Measurements from ENCODE around the gene XPO5.

XPO5 gene

GRCh38 chr6:43509142-43509983 is 66.5 kb downstream of the XPO5 start:
- peak overlapping the region; percentile 88 for H3K4me2 ChIP-seq (ENCODE audit: low read length)
- DNase-seq: peak in 1 of 2 donors; percentile 39
- H3K9me3 ChIP-seq (ENCODE audit: insufficient read depth, low read depth, low read length): no peaks in the 10 kb centered on the region
- peak overlapping the region; percentile 10 for H2AFZ ChIP-seq (ENCODE audit: insufficient read depth, low read length, poor library complexity)
- no peak overlapping the region for H3K14ac ChIP-seq (ENCODE audit: low read length)
- no peaks in the 10 kb centered on the region for H3K79me2 ChIP-seq (ENCODE audit: control insufficient read depth, insufficient read depth, low read length, poor library complexity)
- no peak overlapping the region for H4K91ac ChIP-seq (ENCODE audit: low read depth, low read length)
- H3K79me1 ChIP-seq (ENCODE audit: low read length): peaks cover 2% of the 10 kb centered on the region
- WGBS (ENCODE audit: extremely low coverage, insufficient coverage, insufficient read length): no CpG with 5 or more reads among the region's 69 CpGs
- no peak overlapping the region for H2BK5ac ChIP-seq (ENCODE audit: low read depth, low read length, poor library complexity)
- peaks cover 20% of the 10 kb centered on the region for H3K27me3 ChIP-seq (ENCODE audit: insufficient read depth, low read length)
- H2AK5ac ChIP-seq (ENCODE audit: low read length): no peak overlapping the region
- no peak overlapping the region for H4K8ac ChIP-seq (ENCODE audit: low read depth, low read length)
- peak overlapping the region; percentile 76 for H3K4me3 ChIP-seq (ENCODE audit: low read depth, low read length)
- H2BK12ac ChIP-seq (ENCODE audit: low read length): no peak overlapping the region
- peak overlapping the region; percentile 14 for H3K9ac ChIP-seq (ENCODE audit: low read length)
- no peak overlapping the region for H3K27ac ChIP-seq (ENCODE audit: low read depth, low read length)
- no peak overlapping the region for H3K23ac ChIP-seq (ENCODE audit: low read length)
- peak overlapping the region; percentile 18 for H3K18ac ChIP-seq (ENCODE audit: low read length)
- H3K4ac ChIP-seq (ENCODE audit: low read depth, low read length): no peak overlapping the region
- H3K4me1 ChIP-seq (ENCODE audit: control insufficient read depth in 1 of 2, insufficient read depth in 2 of 2, low read length in 2 of 2): peaks cover 4 to 8% of the 10 kb centered on the region in 2 experiments
- H4K12ac ChIP-seq (ENCODE audit: low read depth, low read length): no peak overlapping the region
- no peak overlapping the region for H2BK120ac ChIP-seq (ENCODE audit: insufficient read depth, low read length, poor library complexity)
- H3K36me3 ChIP-seq (ENCODE audit: control insufficient read depth in 1 of 2, insufficient read depth in 2 of 2, low read length in 2 of 2): peaks cover 38 to 47% of the 10 kb centered on the region in 2 experiments

GRCh38 chr6:43508481-43509141 is 67.2 kb downstream of the XPO5 start:
- peaks cover 20% of the 10 kb centered on the region for H3K27me3 ChIP-seq (ENCODE audit: insufficient read depth, low read length)
- H2BK12ac ChIP-seq (ENCODE audit: low read length): no peak overlapping the region
- no peak overlapping the region for H3K18ac ChIP-seq (ENCODE audit: low read length)
- no peak overlapping the region for H3K4ac ChIP-seq (ENCODE audit: low read depth, low read length)
- no peak overlapping the region for H2BK120ac ChIP-seq (ENCODE audit: insufficient read depth, low read length, poor library complexity)
- no peak overlapping the region for H3K27ac ChIP-seq (ENCODE audit: low read depth, low read length)
- no peak overlapping the region for H2AFZ ChIP-seq (ENCODE audit: insufficient read depth, low read length, poor library complexity)
- peaks cover 2% of the 10 kb centered on the region for H3K79me1 ChIP-seq (ENCODE audit: low read length)
- H4K91ac ChIP-seq (ENCODE audit: low read depth, low read length): no peak overlapping the region
- no peak overlapping the region for H2AK5ac ChIP-seq (ENCODE audit: low read length)
- H3K23ac ChIP-seq (ENCODE audit: low read length): no peak overlapping the region
- H3K79me2 ChIP-seq (ENCODE audit: control insufficient read depth, insufficient read depth, low read length, poor library complexity): no peaks in the 10 kb centered on the region
- DNase-seq: no peak
- H3K4me1 ChIP-seq (ENCODE audit: control insufficient read depth in 1 of 2, insufficient read depth in 2 of 2, low read length in 2 of 2): peaks cover 4 to 8% of the 10 kb centered on the region in 2 experiments
- H3K9ac ChIP-seq (ENCODE audit: low read length): peak overlapping the region; percentile 8
- no peaks in the 10 kb centered on the region for H3K9me3 ChIP-seq (ENCODE audit: insufficient read depth, low read depth, low read length)
- no peak overlapping the region for H4K8ac ChIP-seq (ENCODE audit: low read depth, low read length)
- H3K14ac ChIP-seq (ENCODE audit: low read length): no peak overlapping the region
- H3K36me3 ChIP-seq (ENCODE audit: control insufficient read depth in 1 of 2, insufficient read depth in 2 of 2, low read length in 2 of 2): peaks cover 40 to 49% of the 10 kb centered on the region in 2 experiments
- H2BK5ac ChIP-seq (ENCODE audit: low read depth, low read length, poor library complexity): no peak overlapping the region
- no CpG with 5 or more reads among the region's 8 CpGs for WGBS (ENCODE audit: extremely low coverage, insufficient coverage, insufficient read length)
- H4K12ac ChIP-seq (ENCODE audit: low read depth, low read length): no peak overlapping the region
- H3K4me2 ChIP-seq (ENCODE audit: low read length): no peak overlapping the region
- no peak overlapping the region for H3K4me3 ChIP-seq (ENCODE audit: low read depth, low read length)

GRCh38 chr6:43506667-43507471 is 69.0 kb downstream of the XPO5 start:
- Histone ChIP-seq H4K8ac (ENCODE audit: low read depth, low read length) (no peak overlapping the region), H3K14ac (ENCODE audit: low read length) (no peak overlapping the region), H3K4ac (ENCODE audit: low read depth, low read length) (no peak overlapping the region), H2BK120ac (ENCODE audit: insufficient read depth, low read length, poor library complexity) (no peak overlapping the region), H3K9ac (ENCODE audit: low read length) (peak overlapping the region; percentile 23), H3K79me1 (ENCODE audit: low read length) (peaks cover 2% of the 10 kb centered on the region), H3K9me3 (ENCODE audit: insufficient read depth, low read depth, low read length) (no peaks in the 10 kb centered on the region), H2AFZ (ENCODE audit: insufficient read depth, low read length, poor library complexity) (no peak overlapping the region), H4K12ac (ENCODE audit: low read depth, low read length) (no peak overlapping the region), H3K4me1 (ENCODE audit: control insufficient read depth in 1 of 2, insufficient read depth in 2 of 2, low read length in 2 of 2) (peaks cover 4 to 8% of the 10 kb centered on the region in 2 experiments), H2BK12ac (ENCODE audit: low read length) (no peak overlapping the region), H3K36me3 (ENCODE audit: control insufficient read depth in 1 of 2, insufficient read depth in 2 of 2, low read length in 2 of 2) (peaks cover 39 to 49% of the 10 kb centered on the region in 2 experiments), H2AK5ac (ENCODE audit: low read length) (no peak overlapping the region), H3K4me3 (ENCODE audit: low read depth, low read length) (no peak overlapping the region), H3K27me3 (ENCODE audit: insufficient read depth, low read length) (peaks cover 20% of the 10 kb centered on the region), H3K79me2 (ENCODE audit: control insufficient read depth, insufficient read depth, low read length, poor library complexity) (no peaks in the 10 kb centered on the region), H3K27ac (ENCODE audit: low read depth, low read length) (no peak overlapping the region), H4K91ac (ENCODE audit: low read depth, low read length) (no peak overlapping the region), H3K18ac (ENCODE audit: low read length) (no peak overlapping the region), H2BK5ac (ENCODE audit: low read depth, low read length, poor library complexity) (no peak overlapping the region), H3K23ac (ENCODE audit: low read length) (no peak overlapping the region), H3K4me2 (ENCODE audit: low read length) (no peak overlapping the region)
- WGBS (ENCODE audit: extremely low coverage, insufficient coverage, insufficient read length): no CpG with 5 or more reads among the region's 14 CpGs
- DNase-seq: peak; percentile 80 to 94

GRCh38 chr6:43506171-43506570 is 69.7 kb downstream of the XPO5 start:
- Histone ChIP-seq H3K36me3 (ENCODE audit: control insufficient read depth in 1 of 2, insufficient read depth in 2 of 2, low read length in 2 of 2) (peaks cover 40 to 46% of the 10 kb centered on the region in 2 experiments), H2BK12ac (ENCODE audit: low read length) (no peak overlapping the region), H3K23ac (ENCODE audit: low read length) (no peak overlapping the region), H2BK5ac (ENCODE audit: low read depth, low read length, poor library complexity) (no peak overlapping the region), H3K79me2 (ENCODE audit: control insufficient read depth, insufficient read depth, low read length, poor library complexity) (no peaks in the 10 kb centered on the region), H4K8ac (ENCODE audit: low read depth, low read length) (no peak overlapping the region), H2AK5ac (ENCODE audit: low read length) (no peak overlapping the region), H3K18ac (ENCODE audit: low read length) (no peak overlapping the region), H2AFZ (ENCODE audit: insufficient read depth, low read length, poor library complexity) (no peak overlapping the region), H3K9ac (ENCODE audit: low read length) (no peak overlapping the region), H4K91ac (ENCODE audit: low read depth, low read length) (no peak overlapping the region), H3K27ac (ENCODE audit: low read depth, low read length) (no peak overlapping the region), H3K9me3 (ENCODE audit: insufficient read depth, low read depth, low read length) (no peaks in the 10 kb centered on the region), H3K4me1 (ENCODE audit: control insufficient read depth in 1 of 2, insufficient read depth in 2 of 2, low read length in 2 of 2) (peaks cover 4 to 8% of the 10 kb centered on the region in 2 experiments), H3K4me3 (ENCODE audit: low read depth, low read length) (no peak overlapping the region), H4K12ac (ENCODE audit: low read depth, low read length) (no peak overlapping the region), H2BK120ac (ENCODE audit: insufficient read depth, low read length, poor library complexity) (no peak overlapping the region), H3K14ac (ENCODE audit: low read length) (no peak overlapping the region), H3K27me3 (ENCODE audit: insufficient read depth, low read length) (peaks cover 20% of the 10 kb centered on the region), H3K79me1 (ENCODE audit: low read length) (peaks cover 2% of the 10 kb centered on the region), H3K4me2 (ENCODE audit: low read length) (no peak overlapping the region), H3K4ac (ENCODE audit: low read depth, low read length) (no peak overlapping the region)
- WGBS (ENCODE audit: extremely low coverage, insufficient coverage, insufficient read length): no CpG with 5 or more reads among the region's 3 CpGs
- no peak for DNase-seq

Measured in trophoblast cell (in vitro differentiated cells and primary cell).